ENCODE data around the gene CD1B.
"Not testable (repeated sequence)": the region's sequence is repeated elsewhere in the genome, so short reads cannot be mapped to it uniquely, and the experiment has no call there.

Gene CD1B

GRCh38 chr1:158327481-158327880, 3.9 kb downstream of the CD1B start:
- DNase-seq = no peak

DNA sequence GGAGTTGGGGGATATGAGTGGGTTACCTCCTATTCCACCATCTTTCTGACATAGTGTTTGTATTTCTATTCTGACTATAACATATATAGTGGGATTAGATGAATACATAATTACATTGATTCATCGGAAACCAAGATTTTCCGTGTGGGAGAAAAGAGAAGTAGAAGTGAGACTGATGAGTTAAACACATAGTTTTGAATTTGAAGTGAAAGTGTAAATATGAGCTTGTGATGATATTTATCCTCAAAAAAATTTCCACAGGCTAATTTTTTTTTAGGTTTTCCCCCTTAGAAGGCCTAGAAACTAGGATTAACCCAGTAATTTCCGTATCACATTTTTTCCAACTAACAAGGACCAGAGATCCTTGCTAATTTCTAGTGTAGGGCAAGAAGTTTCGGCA, 6.9 kb downstream of the CD1B start:
- no peak for DNase-seq

GRCh38 chr1:158323866-158324265, 7.5 kb downstream of the CD1B start:
- DNase-seq = no peak

DNA sequence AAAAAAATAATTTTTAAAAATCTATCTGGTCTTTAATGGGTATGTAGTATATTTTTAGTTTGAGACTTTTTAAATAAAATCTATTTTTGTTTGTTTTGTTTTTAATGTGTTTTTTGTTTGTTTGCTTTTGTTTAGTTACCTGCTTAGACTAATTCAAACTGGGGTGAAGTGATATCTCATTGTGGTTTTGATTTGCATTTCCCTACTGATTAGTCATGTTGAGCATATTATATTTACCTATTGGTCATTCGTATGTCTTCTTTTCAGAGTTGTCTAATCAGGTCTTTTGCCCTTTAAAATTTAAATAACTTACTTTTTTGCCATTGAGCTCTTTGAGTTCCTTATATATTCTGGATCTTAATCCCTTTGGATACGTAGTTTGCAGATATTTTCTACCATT, 20.3 kb downstream of the CD1B start:
- DNase-seq = no peak

DNA sequence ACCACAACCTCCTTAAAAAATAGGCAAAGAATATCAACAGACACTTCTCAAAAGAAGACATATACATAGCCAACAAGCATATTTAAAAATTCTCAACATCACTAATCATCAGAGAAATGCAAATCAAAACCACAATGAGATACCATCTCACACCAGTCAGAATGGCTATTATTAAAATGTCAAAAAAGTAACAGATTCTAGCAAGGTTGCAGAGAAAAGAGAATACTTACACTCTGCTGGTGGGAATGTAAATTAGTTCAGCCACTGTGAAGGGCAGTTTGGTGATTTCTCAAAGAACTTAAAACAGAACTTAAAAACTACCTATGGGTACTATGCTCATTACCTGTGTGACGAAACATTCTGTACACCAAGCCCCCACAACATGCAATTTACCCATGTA, 20.7 kb downstream of the CD1B start:
- DNase-seq = no peak

DNA sequence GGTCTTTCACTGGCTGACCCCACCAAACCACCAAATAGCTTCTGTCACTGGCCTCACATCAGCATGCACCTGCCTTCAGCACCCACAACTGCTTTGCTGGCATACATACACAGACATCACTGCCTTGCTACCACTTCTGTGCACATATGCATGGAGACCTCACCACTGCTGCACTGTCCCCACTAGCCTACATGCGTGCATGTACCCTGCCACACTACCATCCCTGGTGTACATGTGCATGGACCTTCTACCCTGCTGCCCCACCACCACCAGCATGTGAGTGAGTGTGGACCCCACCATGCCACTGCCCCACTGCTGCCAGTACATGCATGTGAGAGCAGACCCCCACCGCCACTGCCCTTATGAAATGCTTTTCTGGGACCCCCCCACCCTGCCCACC, 35.5 kb downstream of the CD1B start:
- DNase-seq = no peak

DNA sequence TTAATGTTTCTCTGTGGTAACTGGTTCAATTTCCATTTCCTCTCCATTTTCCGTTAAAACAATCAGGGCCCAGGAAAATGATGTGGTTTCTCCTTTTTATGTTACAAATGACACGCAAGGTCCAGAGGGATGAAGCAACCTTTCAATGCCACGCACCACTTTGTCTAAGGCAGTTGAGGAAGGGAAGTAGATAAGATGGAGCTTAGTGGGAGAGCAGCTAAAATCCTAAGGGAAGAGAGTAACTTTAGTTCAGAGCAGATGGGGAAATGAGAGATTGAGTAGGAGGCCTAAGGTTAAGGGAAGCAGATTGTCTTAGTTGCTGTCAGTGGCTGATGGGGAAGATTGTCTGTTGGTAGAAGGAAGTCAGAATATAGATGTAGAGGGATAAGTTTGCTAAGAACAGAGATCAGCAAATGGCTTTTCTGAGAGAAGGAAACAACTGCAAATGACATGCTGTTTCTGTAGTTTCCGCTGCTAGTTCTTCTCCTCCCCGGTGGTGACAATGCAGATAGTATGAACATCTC, 40.9 kb downstream of the CD1B start:
- no peak for DNase-seq

DNA sequence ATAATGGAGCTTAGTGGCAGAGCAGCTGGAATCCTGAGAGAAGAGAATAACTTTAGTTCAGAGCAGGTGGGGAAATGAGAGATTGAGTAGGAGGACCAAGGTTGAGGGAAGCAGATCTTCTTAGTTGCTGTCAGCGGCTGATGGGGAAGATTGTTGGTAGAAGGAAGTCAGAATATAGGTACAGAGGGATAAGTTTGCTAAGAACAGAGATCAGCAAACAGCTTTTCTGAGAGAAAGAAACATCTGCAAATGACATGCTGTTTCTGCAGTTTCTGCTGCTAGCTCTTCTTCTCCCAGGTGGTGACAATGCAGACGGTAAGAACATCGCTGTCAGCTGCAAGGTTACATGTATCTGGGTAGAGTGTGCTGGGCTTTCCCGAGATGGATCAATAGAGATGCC, 41.5 kb downstream of the CD1B start, which contains the start of gene CD1C:
Gene CD1C (plus strand): TSS at position 113 of the 400 bp plus-strand sequence. CDS start 142 bp downstream, at position 255.
- DNase-seq = no peak

DNA sequence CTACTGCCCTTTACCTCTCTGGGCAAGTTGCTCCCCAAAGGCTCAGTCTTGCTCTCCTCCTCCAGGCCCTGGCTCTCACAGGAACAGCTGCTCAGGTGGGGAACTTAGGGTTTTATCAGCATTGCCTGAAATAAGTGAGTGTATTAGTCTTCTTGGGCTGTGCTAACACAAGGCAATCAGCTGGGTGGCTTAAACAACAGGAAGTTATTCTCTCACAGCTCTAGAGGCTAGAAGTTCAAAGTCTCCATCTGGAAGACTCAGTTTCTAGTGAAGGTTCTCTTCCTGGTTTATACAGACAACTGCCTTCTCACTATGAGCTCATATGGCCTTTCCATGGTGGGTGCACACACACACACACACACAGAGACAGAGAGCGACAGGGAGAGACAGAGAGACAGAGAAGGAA, 44.4 kb downstream of the CD1B start:
- DNase-seq = no peak

GRCh38 chr1:158286487-158286886, 44.8 kb downstream of the CD1B start:
- no peak for DNase-seq

DNA sequence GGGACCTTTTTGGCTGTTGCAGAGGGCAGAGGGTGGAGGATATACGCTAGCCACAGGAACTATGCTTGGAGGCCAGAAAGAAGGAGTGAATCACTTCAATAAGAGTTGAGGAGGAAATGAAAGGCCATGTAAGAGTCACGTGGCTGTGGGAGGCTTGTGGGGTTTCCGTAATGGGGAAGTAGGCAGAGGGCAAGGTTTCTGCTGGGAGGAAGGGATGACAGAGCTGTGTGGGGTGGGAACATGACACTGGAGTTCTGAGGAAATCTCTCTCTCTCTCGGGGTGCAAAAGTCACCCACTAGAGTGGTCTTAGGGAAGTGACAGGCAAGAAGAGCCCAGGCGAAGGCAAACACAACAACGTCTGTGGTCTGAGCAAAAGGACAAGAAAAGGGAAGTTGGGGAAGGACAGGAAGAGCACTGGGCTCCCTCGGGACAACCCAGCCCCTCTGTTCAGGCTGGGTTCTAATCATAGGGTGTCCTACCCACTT, 45.5 kb downstream of the CD1B start:
- no peak for DNase-seq

GRCh38 chr1:158283965-158284364, 47.4 kb downstream of the CD1B start:
- DNase-seq = no peak

GRCh38 chr1:158282421-158282820, 48.9 kb downstream of the CD1B start:
- not testable (repeated sequence) for DNase-seq

Data from NCI-H187 treated with DMSO at 0.1 percent for 48 hours (cell line).